Measurements from ENCODE around the gene FLRT2. TPM values are rescaled to one million over a fixed set of nuclear protein-coding genes. Genes with fewer than 3 reads are reported as not detected.
A peak's percentile ranks its signal among the peaks of the same experiment; 100 is the strongest.

The FLRT2 gene
- total and polyA plus RNA-seq, 2 of the 4 experiments (the other 2 are of a cell fraction), result 10.2 to 13.1 TPM

DNA sequence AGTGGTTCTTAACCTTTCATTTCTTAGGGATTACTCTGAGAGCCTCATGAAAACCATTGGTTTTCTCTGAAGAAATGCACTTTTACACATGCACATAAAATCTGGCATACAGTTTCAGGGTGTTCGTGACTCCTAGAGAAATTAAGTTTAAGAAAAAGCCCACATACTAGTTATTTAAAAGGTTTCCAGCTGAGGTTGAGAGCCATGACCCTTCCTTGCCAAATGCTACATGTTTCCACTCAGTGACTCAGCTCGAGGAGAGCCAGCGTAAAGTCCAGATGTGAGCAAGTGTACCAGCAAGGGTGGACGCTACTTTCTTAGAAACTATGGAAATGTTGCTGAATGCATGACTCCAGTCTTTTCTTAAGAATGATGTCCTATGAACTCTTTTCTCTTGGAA is 42.7 kb upstream of the FLRT2 start:
- DNase-seq (peak; percentile 41), ATAC-seq (ENCODE audit: low read depth) (no peak)
- BruUV-seq (replicated peaks), result no TSS peak
- no peaks in the 10 kb centered on the region for H3K36me3 ChIP-seq (ENCODE audit: control insufficient read depth, insufficient read depth, low read length)
- no peak overlapping the region for H3K4ac ChIP-seq (ENCODE audit: low read depth, low read length)
- H2AK9ac ChIP-seq (replicated peaks; ENCODE audit: low read depth, low read length, poor library complexity), result no peak overlapping the region
- no peak for TF ChIP-seq POLR2A (IDR thresholded peaks at IDR 0.05; ENCODE audit: low read depth, low read length)
- TF ChIP-seq, protein P1, sequence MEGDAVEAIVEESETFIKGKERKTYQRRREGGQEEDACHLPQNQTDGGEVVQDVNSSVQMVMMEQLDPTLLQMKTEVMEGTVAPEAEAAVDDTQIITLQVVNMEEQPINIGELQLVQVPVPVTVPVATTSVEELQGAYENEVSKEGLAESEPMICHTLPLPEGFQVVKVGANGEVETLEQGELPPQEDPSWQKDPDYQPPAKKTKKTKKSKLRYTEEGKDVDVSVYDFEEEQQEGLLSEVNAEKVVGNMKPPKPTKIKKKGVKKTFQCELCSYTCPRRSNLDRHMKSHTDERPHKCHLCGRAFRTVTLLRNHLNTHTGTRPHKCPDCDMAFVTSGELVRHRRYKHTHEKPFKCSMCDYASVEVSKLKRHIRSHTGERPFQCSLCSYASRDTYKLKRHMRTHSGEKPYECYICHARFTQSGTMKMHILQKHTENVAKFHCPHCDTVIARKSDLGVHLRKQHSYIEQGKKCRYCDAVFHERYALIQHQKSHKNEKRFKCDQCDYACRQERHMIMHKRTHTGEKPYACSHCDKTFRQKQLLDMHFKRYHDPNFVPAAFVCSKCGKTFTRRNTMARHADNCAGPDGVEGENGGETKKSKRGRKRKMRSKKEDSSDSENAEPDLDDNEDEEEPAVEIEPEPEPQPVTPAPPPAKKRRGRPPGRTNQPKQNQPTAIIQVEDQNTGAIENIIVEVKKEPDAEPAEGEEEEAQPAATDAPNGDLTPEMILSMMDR (conservative IDR thresholded peaks at IDR 0.05; ENCODE audit: low read depth, low read length), result no peak
- TF ChIP-seq SMC3 (IDR thresholded peaks at IDR 0.05; ENCODE audit: low read depth, low read length), result no peak
- TF ChIP-seq NFE2L2 (IDR thresholded peaks at IDR 0.05; ENCODE audit: low read depth, low read length), result no peak
- no peak for TF ChIP-seq FOS (IDR thresholded peaks at IDR 0.05; ENCODE audit: low read depth, low read length)
- TF ChIP-seq CHD1 (IDR thresholded peaks at IDR 0.05; ENCODE audit: low read depth, low read length), result no peak
- no peak for TF ChIP-seq MAZ (IDR thresholded peaks at IDR 0.05; ENCODE audit: borderline replicate concordance, low read depth, low read length)
- no peak for TF ChIP-seq RAD21 (IDR thresholded peaks at IDR 0.05; ENCODE audit: low read length)
- TF ChIP-seq MXI1 (IDR thresholded peaks at IDR 0.05; ENCODE audit: borderline replicate concordance, low read depth, low read length), result no peak
- TF ChIP-seq, protein P2, sequence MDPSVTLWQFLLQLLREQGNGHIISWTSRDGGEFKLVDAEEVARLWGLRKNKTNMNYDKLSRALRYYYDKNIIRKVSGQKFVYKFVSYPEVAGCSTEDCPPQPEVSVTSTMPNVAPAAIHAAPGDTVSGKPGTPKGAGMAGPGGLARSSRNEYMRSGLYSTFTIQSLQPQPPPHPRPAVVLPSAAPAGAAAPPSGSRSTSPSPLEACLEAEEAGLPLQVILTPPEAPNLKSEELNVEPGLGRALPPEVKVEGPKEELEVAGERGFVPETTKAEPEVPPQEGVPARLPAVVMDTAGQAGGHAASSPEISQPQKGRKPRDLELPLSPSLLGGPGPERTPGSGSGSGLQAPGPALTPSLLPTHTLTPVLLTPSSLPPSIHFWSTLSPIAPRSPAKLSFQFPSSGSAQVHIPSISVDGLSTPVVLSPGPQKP (IDR thresholded peaks at IDR 0.05; ENCODE audit: borderline replicate concordance, low read depth, low read length), result no peak
- TF ChIP-seq CEBPB (IDR thresholded peaks at IDR 0.05; ENCODE audit: low read depth, low read length), result no peak
- TF ChIP-seq, protein P3, sequence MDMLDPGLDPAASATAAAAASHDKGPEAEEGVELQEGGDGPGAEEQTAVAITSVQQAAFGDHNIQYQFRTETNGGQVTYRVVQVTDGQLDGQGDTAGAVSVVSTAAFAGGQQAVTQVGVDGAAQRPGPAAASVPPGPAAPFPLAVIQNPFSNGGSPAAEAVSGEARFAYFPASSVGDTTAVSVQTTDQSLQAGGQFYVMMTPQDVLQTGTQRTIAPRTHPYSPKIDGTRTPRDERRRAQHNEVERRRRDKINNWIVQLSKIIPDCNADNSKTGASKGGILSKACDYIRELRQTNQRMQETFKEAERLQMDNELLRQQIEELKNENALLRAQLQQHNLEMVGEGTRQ (IDR thresholded peaks at IDR 0.05; ENCODE audit: low read depth, low read length), result no peak
- no peak for TF ChIP-seq MAFK (IDR thresholded peaks at IDR 0.05; ENCODE audit: low read depth, low read length)
- TF ChIP-seq RFX5 (IDR thresholded peaks at IDR 0.05; ENCODE audit: low read depth, low read length), result no peak
- no peak for TF ChIP-seq RCOR1 (IDR thresholded peaks at IDR 0.05; ENCODE audit: insufficient replicate concordance, low read length)
- TF ChIP-seq BHLHE40 (IDR thresholded peaks at IDR 0.05; ENCODE audit: low read depth, low read length), result no peak
- in situ Hi-C loops (cut with MboI; ENCODE audit: low sequenced_read_pairs) (no loop called here), intact Hi-C loops (cut with micrococcal nuclease) (no loop called here), dilution Hi-C loops (cut with HindIII; ENCODE audit: low sequenced_read_pairs, unreplicated experiment) (no loop called here)
- no peak overlapping the region for H4K5ac ChIP-seq (ENCODE audit: low read depth, low read length)
- H2BK5ac ChIP-seq (ENCODE audit: low read depth, low read length, poor library complexity, severe bottlenecking), result no peak overlapping the region
- no peak overlapping the region for H3K14ac ChIP-seq (replicated peaks; ENCODE audit: low read depth, low read length)
- H3K4me3 ChIP-seq (ENCODE audit: insufficient read depth, low read depth, low read length), result no peak overlapping the region
- ChIA-PET POLR2A (ENCODE audit: unreplicated experiment) (no interaction called here), CTCF (no interaction called here)
- H2BK15ac ChIP-seq (ENCODE audit: low read depth, low read length), result no peak overlapping the region
- no peak overlapping the region for H3K27ac ChIP-seq (ENCODE audit: insufficient read depth, low read length)
- no peak overlapping the region for H4K8ac ChIP-seq (ENCODE audit: low read depth in 2 of 2, low read length in 2 of 2)
- H4K20me1 ChIP-seq (ENCODE audit: insufficient read depth, low read length), result no peaks in the 10 kb centered on the region
- no peak overlapping the region for H3K23ac ChIP-seq (ENCODE audit: low read depth, low read length)
- no peak overlapping the region for H2AFZ ChIP-seq (replicated peaks; ENCODE audit: low read length, poor library complexity)
- WGBS, 2 experiments (ENCODE audit: extremely low coverage in 2 of 2, insufficient read length in 1 of 2), result no CpG with 5 or more reads among the region's 4 CpGs
- no peak overlapping the region for H4K91ac ChIP-seq (ENCODE audit: insufficient read depth, low read depth, low read length)
- H2BK20ac ChIP-seq (ENCODE audit: low read depth, low read length), result no peak overlapping the region
- H3K9me3 ChIP-seq (ENCODE audit: control insufficient read depth, insufficient read depth, low read length), result no peaks in the 10 kb centered on the region
- H3K9me1 ChIP-seq (ENCODE audit: insufficient read depth, low read length), result no peaks in the 10 kb centered on the region
- H3K79me1 ChIP-seq (ENCODE audit: low read depth in 1 of 2, low read length in 2 of 2), result no peaks in the 10 kb centered on the region
- no peak overlapping the region for H2AK5ac ChIP-seq (ENCODE audit: low read depth, low read length)
- H3K9ac ChIP-seq (ENCODE audit: low read depth, low read length), result no peak overlapping the region
- H3K4me2 ChIP-seq (ENCODE audit: low read depth, low read length), result no peak overlapping the region
- no peaks in the 10 kb centered on the region for H3K4me1 ChIP-seq (ENCODE audit: control insufficient read depth, insufficient read depth, low read length)
- H3K27me3 ChIP-seq (ENCODE audit: control insufficient read depth, insufficient read depth, low read length), result no peaks in the 10 kb centered on the region
- no peak overlapping the region for H3K56ac ChIP-seq (ENCODE audit: extremely low read depth, insufficient read depth, low read length)
- H2BK120ac ChIP-seq (ENCODE audit: low read depth, low read length), result no peak overlapping the region
- no peak overlapping the region for H3K18ac ChIP-seq (ENCODE audit: low read depth, low read length)
